HG03378 (cell line): ENCODE data around the gene HOXD3.

ENCODE experiments used
- ATAC-seq: cut with Tn5 transposase; IDR thresholded peaks from one replicate; pipeline ENCODE4 v1.9.1; 2021; ENCODE audit warnings: mild to moderate bottlenecking, moderate library complexity; ENCODE audit not compliant: unreplicated experiment

The HOXD3 gene

DNA sequence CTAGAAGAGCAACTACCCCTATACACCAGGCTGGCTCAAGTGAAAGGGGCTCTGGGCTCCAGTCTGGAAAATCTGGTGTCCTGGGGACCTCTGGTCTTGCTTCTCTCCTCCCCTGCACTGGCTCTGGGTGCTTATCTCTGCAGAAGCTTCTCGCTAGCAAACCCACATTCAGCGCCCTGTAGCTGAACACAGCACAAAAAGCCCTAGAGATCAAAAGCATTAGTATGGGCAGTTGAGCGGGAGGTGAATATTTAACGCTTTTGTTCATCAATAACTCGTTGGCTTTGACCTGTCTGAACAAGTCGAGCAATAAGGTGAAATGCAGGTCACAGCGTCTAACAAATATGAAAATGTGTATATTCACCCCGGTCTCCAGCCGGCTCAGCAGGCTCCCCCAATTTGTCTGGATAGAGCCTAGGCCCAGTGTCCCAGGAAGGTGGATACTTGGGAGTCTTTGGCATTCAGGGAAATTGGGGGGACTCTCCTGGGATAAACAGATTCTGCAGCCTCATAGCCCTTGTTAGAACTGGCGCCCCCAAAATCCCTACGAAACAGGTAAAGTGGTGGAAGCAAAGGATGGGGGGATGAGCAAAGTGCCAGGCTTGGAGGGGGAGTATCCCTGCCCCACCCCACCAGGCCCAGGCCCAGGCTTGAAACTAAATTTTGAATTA lies 8.2 kb upstream of the HOXD3 start:
- no peak for ATAC-seq

DNA sequence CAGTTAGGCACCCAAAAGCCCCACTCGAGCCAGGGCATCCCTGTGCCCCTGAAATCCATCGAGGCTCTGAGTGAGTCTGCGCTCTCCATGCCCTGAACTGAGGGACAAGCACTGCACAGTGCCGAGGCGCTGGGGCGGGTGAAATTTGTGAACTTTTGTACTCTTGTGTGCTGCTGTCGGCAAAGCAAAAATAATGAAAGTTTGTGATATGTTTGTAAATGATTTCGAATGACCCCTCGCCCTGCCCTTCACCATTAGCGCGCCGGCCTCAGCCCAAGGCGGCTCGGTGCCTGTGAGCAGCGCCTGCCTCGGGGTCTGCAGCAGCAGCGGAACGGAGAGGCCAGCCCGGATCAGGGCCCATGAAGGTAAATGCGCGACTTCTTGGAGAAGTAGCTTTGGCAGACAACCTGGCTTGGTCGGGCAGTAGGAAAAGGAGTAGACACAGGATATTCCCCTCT lies 7.6 kb upstream of the HOXD3 start:
- no peak for ATAC-seq

GRCh38 chr2:176149939-176150583 lies 7.0 kb upstream of the HOXD3 start:
- ATAC-seq, result no peak

DNA sequence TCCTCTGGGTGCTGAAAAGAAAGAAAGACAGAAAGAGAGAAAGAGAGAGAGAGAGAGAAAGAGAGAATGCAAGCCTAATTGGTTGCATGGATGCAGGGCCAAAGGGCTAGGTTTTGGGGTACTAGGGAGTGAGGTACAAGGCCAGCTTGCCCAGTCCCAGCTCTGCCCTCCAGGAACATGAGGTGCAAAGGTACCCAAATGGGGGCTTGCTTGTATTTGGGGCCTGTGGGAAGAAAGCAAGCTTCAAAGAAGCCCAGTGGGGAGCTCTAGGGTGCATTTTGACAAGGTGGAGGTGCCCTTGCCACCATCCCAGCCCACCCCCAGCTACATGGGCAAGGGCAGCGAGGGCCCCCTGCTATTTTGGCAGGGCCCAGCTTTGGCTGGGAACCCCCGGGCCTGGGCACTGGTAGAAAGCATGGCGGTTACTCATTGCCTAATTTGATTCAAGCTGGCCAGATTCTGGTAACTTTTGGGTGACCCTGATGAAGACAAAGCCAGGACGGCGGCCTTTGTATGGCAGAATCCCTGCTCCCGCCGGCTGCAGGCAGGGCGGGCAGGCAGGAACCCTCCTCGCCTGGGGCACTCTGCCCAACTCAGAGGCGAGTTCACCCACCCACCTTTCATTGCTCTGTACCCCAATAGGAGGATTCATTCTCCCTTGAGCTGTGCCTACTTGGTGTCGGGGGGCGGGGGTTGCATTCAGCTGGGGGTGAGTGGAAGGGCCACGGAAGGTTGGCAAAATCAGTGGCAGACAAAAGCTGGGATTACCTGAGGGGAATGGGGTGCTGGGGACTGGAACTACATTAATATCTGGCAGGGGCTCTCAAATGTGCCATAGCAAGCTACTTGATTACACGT lies 6.3 kb upstream of the HOXD3 start:
- ATAC-seq, result no peak

DNA sequence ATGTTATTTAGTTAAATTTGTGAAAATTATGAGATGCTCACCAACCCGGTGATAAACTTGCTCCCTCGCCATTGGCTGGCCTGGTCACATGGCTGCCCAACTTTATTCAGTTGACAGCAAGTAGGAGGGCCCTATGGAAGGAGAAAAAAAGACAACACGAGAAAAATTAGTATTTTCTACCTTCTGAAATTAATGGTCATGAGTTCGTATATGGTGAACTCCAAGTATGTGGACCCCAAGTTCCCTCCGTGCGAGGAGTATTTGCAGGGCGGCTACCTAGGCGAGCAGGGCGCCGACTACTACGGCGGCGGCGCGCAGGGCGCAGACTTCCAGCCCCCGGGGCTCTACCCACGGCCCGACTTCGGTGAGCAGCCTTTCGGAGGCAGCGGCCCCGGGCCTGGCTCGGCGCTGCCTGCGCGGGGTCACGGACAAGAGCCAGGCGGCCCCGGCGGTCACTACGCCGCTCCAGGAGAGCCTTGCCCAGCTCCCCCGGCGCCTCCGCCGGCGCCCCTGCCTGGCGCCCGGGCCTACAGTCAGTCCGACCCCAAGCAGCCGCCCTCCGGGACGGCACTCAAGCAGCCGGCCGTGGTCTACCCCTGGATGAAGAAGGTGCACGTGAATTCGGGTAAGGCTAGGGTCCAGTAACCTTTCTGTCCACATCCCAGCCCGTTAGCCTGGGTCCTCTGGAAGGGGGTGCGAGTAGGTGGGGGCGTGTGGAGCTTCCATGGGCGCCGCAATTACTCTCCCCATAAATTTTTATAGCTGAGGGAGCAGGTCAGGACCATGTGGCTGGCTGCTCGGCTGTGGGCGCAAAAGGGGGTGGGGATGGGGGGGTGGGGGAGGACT lies 5.4 kb upstream of the HOXD3 start, which contains the start of gene HOXD4:
TSS of gene HOXD4 (plus strand) at position 109 of the 846 bp plus-strand sequence. CDS start at position 193, 84 bp downstream.
- no peak for ATAC-seq

- ATAC-seq, result no peak
Observed at GRCh38 chr2:176152350-176153181, 4.5 kb upstream of the HOXD3 start.

DNA sequence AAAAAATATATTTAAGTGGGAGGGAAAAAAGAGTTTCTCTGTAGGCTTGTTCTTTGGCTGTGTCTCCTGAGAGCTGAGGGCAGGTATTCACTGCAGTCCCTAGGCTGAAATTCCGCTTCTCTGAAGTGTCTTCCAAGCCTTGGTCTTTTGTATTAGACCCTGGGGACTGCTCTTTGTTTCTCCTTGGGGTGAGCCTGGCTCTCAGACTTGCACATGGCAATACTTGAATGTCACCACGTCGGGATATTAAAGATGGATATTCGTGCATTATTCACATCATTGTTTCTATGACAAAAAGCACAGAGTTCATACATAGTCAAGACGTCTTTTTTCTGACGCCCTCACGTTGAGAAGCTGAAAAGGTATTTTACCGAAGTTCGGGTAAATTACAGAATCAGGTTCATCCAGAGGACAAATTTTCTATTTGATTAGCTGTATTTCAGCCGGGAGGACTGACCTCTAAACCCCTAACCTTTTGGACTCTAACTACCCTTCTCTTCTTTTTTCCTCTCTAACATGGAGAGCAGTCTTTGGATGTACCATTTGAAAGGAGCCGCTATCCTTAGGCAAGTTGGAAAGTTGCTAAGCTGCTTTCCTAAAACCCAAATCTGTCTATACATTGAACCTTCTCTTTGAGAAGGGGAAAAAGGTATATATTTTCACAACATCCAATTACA lies 2.4 kb upstream of the HOXD3 start:
- ATAC-seq, result no peak

GRCh38 chr2:176155356-176156044 lies 1.6 kb upstream of the HOXD3 start:
- ATAC-seq, result no peak

- no peak for ATAC-seq
Observed at GRCh38 chr2:176156301-176156806, 753 bp upstream of the HOXD3 start.

DNA sequence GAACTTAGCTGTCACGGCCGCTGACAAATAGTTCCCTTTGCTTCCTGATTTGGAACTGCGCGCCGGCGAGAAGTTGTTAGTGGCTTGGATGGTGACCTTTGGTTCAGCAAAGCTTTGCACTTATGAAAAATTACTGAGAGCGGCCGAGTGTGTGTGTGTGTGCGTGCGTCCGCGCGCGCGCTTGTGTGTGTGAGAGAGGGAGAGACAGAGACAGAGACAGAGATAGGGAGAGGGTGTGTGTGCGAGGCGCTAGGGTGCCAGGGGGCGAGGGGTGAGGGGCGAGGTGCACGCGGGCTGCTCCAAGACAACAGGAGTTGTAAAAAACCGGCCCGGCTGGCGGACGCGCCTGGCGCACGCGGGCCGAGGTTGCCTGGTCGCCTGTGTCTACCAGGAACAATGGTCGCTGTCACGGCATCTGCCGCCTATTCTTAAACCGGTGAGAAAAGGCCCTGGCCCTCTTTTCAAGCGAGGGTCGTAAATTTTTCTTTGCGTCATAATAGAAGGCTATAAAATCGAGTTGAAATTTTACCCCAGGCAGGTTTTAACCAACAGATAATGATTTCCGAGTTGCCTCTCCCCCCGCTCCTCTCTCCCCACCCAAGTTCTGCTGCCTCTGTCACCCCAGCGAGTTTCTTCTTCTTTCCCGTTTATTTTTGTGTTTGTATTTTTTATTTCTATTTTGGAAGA lies 535 bp downstream of the HOXD3 start:
- ATAC-seq, result no peak

DNA sequence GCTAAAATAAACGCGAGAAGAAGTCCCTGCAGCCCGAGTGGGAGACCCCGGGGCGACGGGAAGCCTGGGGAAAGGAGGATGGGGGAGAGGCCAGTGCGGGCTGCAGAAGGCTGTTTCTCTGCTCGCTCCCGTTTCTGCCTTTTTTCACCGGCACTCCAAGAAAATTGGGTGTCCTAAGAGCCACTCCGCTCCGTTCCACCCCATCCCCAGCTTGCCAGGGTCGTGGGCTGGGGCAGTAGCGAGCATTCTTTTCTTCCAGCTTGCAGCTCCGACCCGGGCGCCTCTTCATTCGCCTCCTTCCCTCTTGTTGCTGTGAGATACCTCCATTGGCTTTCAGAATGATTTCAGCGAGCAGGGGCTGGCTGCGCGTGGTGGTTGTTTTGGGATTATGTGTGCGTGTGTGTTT lies 1.1 kb downstream of the HOXD3 start:
- ATAC-seq, result no peak

GRCh38 chr2:176158855-176159662 lies 2.0 kb downstream of the HOXD3 start:
- no peak for ATAC-seq

DNA sequence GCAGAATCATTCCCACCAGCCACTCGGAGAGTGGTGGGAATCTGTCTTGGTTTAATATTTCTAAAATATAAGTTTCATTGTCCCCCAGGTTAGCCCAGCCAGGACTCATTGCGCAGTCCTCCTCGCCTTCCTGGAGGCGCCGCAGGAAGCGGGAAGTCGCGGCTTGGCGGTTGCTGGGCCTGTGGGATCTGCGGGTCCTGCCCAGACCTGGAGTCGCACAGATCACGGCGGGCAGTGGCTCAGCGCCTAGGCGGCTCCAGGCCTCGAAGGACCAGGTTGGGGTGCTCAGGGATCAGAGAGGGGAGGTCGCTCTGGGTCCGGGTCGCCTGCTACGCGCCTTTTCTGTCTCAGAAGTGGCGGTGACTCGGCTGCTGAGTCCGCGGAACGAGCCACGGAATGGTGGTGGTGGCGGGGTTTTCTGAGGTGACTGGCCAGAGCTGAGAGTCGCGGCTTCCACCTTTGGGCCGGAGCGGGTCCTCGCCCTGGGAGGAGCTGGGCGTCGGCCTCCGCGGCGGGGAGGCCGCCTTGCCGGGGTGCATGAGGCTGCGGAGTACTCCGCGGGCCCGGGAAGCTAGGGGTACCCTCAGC lies 2.6 kb downstream of the HOXD3 start:
- ATAC-seq, result no peak

DNA sequence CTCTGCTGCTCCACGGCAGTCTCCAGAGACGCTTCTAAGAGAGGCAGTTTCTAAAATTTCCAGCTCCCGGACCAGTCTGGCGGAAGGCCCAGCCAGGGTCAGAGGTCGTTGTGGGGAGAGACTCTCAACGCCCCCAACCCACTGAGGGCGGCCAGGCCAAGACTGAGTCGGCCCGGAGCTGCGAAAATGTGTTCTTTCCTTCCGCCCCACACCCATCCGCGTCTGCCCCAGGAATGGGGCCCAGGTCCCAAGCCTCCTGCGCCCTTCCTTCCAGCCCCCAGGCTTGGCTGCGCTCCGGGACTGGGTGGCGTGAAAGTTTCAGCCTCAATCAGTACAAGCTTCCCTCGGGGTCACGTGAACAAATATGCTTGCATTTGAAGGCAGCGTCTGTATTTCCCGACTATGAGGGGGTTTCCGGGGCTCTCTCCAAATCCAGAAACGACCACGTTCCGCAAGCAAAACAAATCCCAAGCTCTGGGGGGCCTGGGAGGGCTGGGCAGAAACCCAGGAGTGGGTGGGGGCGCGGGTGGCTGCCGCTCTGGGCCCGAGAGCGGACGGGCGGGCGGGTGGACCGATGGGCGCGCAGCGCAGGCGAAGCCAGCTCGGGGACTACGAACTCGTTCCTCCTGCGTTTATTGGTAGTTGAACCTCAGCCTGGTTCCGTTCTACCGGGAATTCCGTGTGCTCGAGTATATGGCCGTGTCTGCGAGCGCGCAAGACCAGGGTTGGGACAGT lies 3.3 kb downstream of the HOXD3 start:
- ATAC-seq, result no peak

GRCh38 chr2:176160986-176161824 lies 4.1 kb downstream of the HOXD3 start:
- ATAC-seq, result no peak
